K562 (cell line): ENCODE results near the gene PCBP3. TPM values are rescaled to one million over a fixed set of nuclear protein-coding genes. Genes with fewer than 3 reads are reported as not detected.

Experiments used
- ATAC-seq: fragments of 200-7000 bp; cut with Tn5 transposase; 3 replicates; pipeline ENCODE4 v1.9.1; 2020; ENCODE audit warnings: moderate library complexity
- BruUV-seq: library from RNA; stranded (reverse); fragments of 400-500 nt; replicated peaks from 2 replicates; lab custom pipeline; 2021; lab: Mats Ljungman, UMichigan
- CTCF ChIA-PET: fragments of 300-600 bp; formaldehyde crosslinking; extraction: SDS; loops from one replicate; lab custom pipeline; 2021; ENCODE audit warnings: low intra/inter-chr PET ratio; lab: Yijun Ruan, JAX
- POLR2A ChIA-PET: fragments of 300-600, 350-650 bp; sonication (Branson Sonifier 250); formaldehyde crosslinking; extraction: SDS; loops from one replicate; lab custom pipeline; 2021; ENCODE audit warnings: antibody characterized with exemption, inconsistent platforms; lab: Yijun Ruan, JAX
- DNase-seq, 4 experiments: peaks; one replicate each; pipeline versions ENCODE4 v3.0.0 to v3.0.0-alpha.2; 2011 to 2018; ENCODE audit warnings: low spot score in 3 of 4, mixed read lengths in 3 of 4; ENCODE audit errors: extremely low read depth in 1 of 4
- FAIRE-seq: peaks from 2 replicates; lab custom pipeline; 2011; peaks lifted over from hg19 to GRCh38; lab: Jason Lieb, UNC
- H2AFZ ChIP-seq: 2 replicates; pipeline ENCODE4 v1.6.0; 2011; ENCODE audit warnings: low read depth, low read length, control low read depth, inconsistent platforms
- H3K27ac ChIP-seq: fragments of 200-600 bp; 3 replicates; pipeline ENCODE4 v1.8.0; 2011; ENCODE audit warnings: low read depth, mild to moderate bottlenecking, control low read depth, inconsistent platforms, low read length, moderate library complexity, mixed read lengths; ENCODE audit errors: extremely low read depth
- H3K27me3 ChIP-seq, 2 experiments: fragments of 300-600 bp in 1 of 2; 2 replicates in 1 of 2; 3 replicates in 1 of 2; pipeline versions ENCODE4 v1.6.0 to v1.8.0; 2011; ENCODE audit warnings: inconsistent platforms in 2 of 2, low read length in 2 of 2, mild to moderate bottlenecking in 1 of 2, mixed read lengths in 1 of 2, moderate library complexity in 1 of 2; ENCODE audit not compliant: control insufficient read depth in 2 of 2, insufficient read depth in 2 of 2
- H3K36me3 ChIP-seq: fragments of 300-600 bp; 3 replicates; pipeline ENCODE4 v1.8.0; 2011; ENCODE audit warnings: mild to moderate bottlenecking, low read length, inconsistent platforms; ENCODE audit not compliant: control insufficient read depth, insufficient read depth
- H3K4me1 ChIP-seq, 2 experiments: fragments of 200-600 bp in 1 of 2; replicated peaks in 1 of 2; 2 replicates in 1 of 2; 3 replicates in 1 of 2; pipeline versions ENCODE4 v1.5.1 to v1.8.0; 2011; ENCODE audit warnings: inconsistent platforms in 2 of 2, low read length in 2 of 2, mild to moderate bottlenecking in 1 of 2, mixed read lengths in 1 of 2, moderate library complexity in 1 of 2; ENCODE audit not compliant: control insufficient read depth in 2 of 2, insufficient read depth in 2 of 2
- H3K4me2 ChIP-seq: 2 replicates; pipeline ENCODE4 v1.6.1; 2011; ENCODE audit warnings: low read length, control low read depth, inconsistent platforms, mixed read lengths; ENCODE audit not compliant: insufficient read depth
- H3K4me3 ChIP-seq: fragments of 200-600 bp; sonication (generic), shearing (Covaris generic); 2 replicates; pipeline ENCODE4 v1.5.1; 2016; ENCODE audit warnings: control low read depth, inconsistent platforms
- H3K79me2 ChIP-seq: fragments of 200-600 bp; 3 replicates; pipeline ENCODE4 v1.8.0; 2011; ENCODE audit warnings: low read length, inconsistent platforms; ENCODE audit not compliant: control insufficient read depth, insufficient read depth
- H3K9ac ChIP-seq, 2 experiments: 2 replicates each; pipeline versions ENCODE4 v1.6.0 to v1.6.1; 2011; ENCODE audit warnings: low read depth in 2 of 2, low read length in 2 of 2, control low read depth in 1 of 2, inconsistent platforms in 1 of 2, mild to moderate bottlenecking in 1 of 2, mixed read lengths in 1 of 2; ENCODE audit not compliant: insufficient read depth in 1 of 2
- H3K9me1 ChIP-seq: one replicate; pipeline ENCODE4 v1.6.0; 2011; ENCODE audit warnings: inconsistent platforms, mild to moderate bottlenecking, low read length, moderate library complexity; ENCODE audit not compliant: control insufficient read depth, insufficient read depth
- H3K9me3 ChIP-seq: replicated peaks from 2 replicates; pipeline ENCODE4 v1.5.1; 2011; ENCODE audit warnings: low read depth, low read length, inconsistent platforms; ENCODE audit not compliant: control insufficient read depth, insufficient read depth
- H4K20me1 ChIP-seq: replicated peaks from 2 replicates; pipeline ENCODE4 v1.6.1; 2011; ENCODE audit warnings: low read length, inconsistent platforms, mixed read lengths; ENCODE audit not compliant: control insufficient read depth, insufficient read depth
- BCOR ChIP-seq: fragments of 450-650 bp; IDR thresholded peaks from 2 replicates; pipeline ENCODE4 v1.6.1; 2016
- E2F3 ChIP-seq: fragments of 250-450 bp; sonication (Bioruptor Pico); IDR thresholded peaks from 2 replicates; pipeline ENCODE4 v1.4.0; 2020; ENCODE audit warnings: mild to moderate bottlenecking
- ETS1 ChIP-seq: conservative IDR thresholded peaks from 2 replicates; pipeline ENCODE4 v1.6.1; 2011; ENCODE audit warnings: low read depth, mild to moderate bottlenecking, low read length; ENCODE audit not compliant: control insufficient read depth
- HDAC8 ChIP-seq: fragments of 450-650 bp; IDR thresholded peaks from 2 replicates; pipeline ENCODE4 v1.6.1; 2016; ENCODE audit warnings: mild to moderate bottlenecking, missing genetic modification characterization, moderate library complexity, missing compliant biosample characterization
- ILF3 ChIP-seq: fragments of 450-650 bp; IDR thresholded peaks from 2 replicates; pipeline ENCODE4 v1.6.1; 2018; ENCODE audit warnings: antibody characterized with exemption, mild to moderate bottlenecking, moderate library complexity, borderline replicate concordance
- KDM1A ChIP-seq, 2 experiments: fragments of 450-650 bp; IDR thresholded peaks; 2 replicates each; pipeline ENCODE4 v1.6.1; 2016; ENCODE audit warnings: mild to moderate bottlenecking in 2 of 2
- PCBP2 ChIP-seq: fragments of 200-400 bp; formaldehyde crosslinking; IDR thresholded peaks from 2 replicates; pipeline ENCODE4 v1.6.1; 2018; ENCODE audit warnings: low read length, low read depth, mild to moderate bottlenecking, moderate library complexity; ENCODE audit not compliant: poor library complexity, severe bottlenecking
- SMARCA5 ChIP-seq: fragments of 450-650 bp; IDR thresholded peaks from 2 replicates; pipeline ENCODE4 v1.6.1; 2016
- TAL1 ChIP-seq: fragments of 450-650 bp; IDR thresholded peaks from 2 replicates; pipeline ENCODE4 v1.6.1; 2016; ENCODE audit warnings: mild to moderate bottlenecking
- ZBTB8A ChIP-seq: fragments of 450-650 bp; IDR thresholded peaks from 2 replicates; pipeline ENCODE4 v1.6.1; 2018; ENCODE audit warnings: mild to moderate bottlenecking, moderate library complexity; ENCODE audit not compliant: partially characterized antibody
- WGBS: fragments of 100-300 bp; shearing (Covaris generic); methylation state at CpG from one replicate; pipeline ENCODE4 v1.1.6; 2016; ENCODE audit warnings: low coverage, mixed read lengths; ENCODE audit not compliant: insufficient coverage; ENCODE audit errors: missing lambda C conversion rate; 5-methylcytosine and 5-hydroxymethylcytosine counted together
- in situ Hi-C: fragments of 300-500 bp; cut with MboI; formaldehyde crosslinking; loops from 4 replicates; pipeline ENCODE4 v1.15.0; 2018; ENCODE audit warnings: inconsistent platforms, mixed read lengths
- intact Hi-C: fragments of 100-400 bp; cut with micrococcal nuclease; formaldehyde crosslinking; loops from 2 replicates; pipeline ENCODE4 v1.14.2; 2022
- polyA plus RNA-seq, 8 experiments: library from polyadenylated mRNA; depleted of rRNA in 4 of 8; stranded (reverse) in 5 of 8; unstranded in 3 of 8; fragments of >200 nt; fragmentation: Nextera tagmentation in 2 of 8; fragmentation: Illumina TruSeq in 1 of 8; extraction: Ambion mirVana in 2 of 8; extraction: Trizol in 1 of 8; gene quantifications; 2 replicates each; pipeline versions ENCODE4 v1.2.1 to v1.2.3, GENCODE V29; 2011 to 2014; ENCODE audit warnings: inconsistent platforms in 1 of 8, missing spikeins in 1 of 8
- total RNA-seq, 7 experiments: library from RNA; depleted of rRNA in 6 of 7; stranded (reverse); fragments of >200 nt in 6 of 7; fragmentation: Illumina TruSeq in 2 of 7; extraction: Trizol in 2 of 7; gene quantifications; 2 replicates each; pipeline versions ENCODE4 v1.2.1 to v1.2.3, GENCODE V29; 2011 to 2021; ENCODE audit warnings: low replicate concordance in 1 of 7

Gene PCBP3
- total and polyA plus RNA-seq, 9 of the 15 experiments (the other 6 are each of a cell fraction or from before 2014, with no cell fraction given), result 0.18 TPM; not detected in 8

DNA sequence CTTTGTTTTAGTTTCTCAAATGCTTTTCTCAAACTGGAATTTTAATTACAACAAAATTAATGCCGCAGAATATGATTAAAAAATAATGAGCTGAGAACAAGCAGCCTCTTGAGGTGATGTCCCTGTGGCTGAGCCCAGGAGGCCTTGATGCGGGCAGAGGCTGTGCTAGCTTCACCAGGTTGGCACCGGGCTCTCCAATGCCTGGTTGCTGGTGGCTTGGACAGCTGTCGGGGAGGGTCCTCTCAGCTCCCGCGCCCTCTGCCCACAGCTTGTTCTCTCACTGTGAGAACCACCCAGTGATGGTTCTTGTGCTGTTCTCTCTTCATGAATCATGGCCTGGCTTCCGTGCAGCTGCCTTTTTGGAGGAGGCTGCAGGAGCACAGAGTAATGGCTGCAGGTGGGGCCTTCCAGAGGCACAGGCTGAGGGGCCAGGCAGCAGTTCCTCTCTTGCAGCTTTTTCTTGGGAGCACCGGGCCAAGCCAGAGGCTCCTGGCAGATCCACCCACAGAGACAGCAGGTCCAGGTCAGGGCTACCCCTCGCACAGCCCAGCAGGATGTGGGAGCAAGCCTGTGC, 156.3 kb downstream of the PCBP3 start (continued):
- TF ChIP-seq ETS1 (no peak), TAL1 (no peak), ILF3 (no peak), SMARCA5 (no peak)

GRCh38 chr21:45800339-45801080, 157.0 kb downstream of the PCBP3 start:
- Histone ChIP-seq H3K27me3 (peaks cover 0 to 22% of the 10 kb centered on the region in 2 experiments; a peak in 3 of 5 replicates), H3K4me3 (no peak overlapping the region), H3K79me2 (no peaks in the 10 kb centered on the region), H3K9me3 (no peaks in the 10 kb centered on the region), H2AFZ (no peak overlapping the region), H3K9me1 (peaks cover 3% of the 10 kb centered on the region), H3K9ac (no peak overlapping the region), H3K4me2 (no peak overlapping the region), H3K36me3 (no peaks in the 10 kb centered on the region), H3K4me1 (0 out of 5 replicates have a peak, but pooled peaks cover 0 to 3% of the 10 kb centered on the region in 2 experiments), H3K27ac (no peak overlapping the region), H4K20me1 (peaks cover 12% of the 10 kb centered on the region; the same call in 1 of the 2 replicates)
- whole genome bisulfite sequencing, result 0% methylated on average over 14 of the region's 14 CpGs
- no peak for DNase-seq
- TF ChIP-seq PCBP2, result no peak
- TF ChIP-seq HDAC8 (tag), result no peak
- TF ChIP-seq BCOR, result no peak
- TF ChIP-seq KDM1A (IDR thresholded peaks at IDR 0.05), result no peak
- no peak for TF ChIP-seq E2F3 (CRISPR knock-in tag)
- TF ChIP-seq ZBTB8A, result no peak
- intact Hi-C loops (no loop called here), in situ Hi-C loops (no loop called here)
- CTCF ChIA-PET, result no interaction called here
- FAIRE-seq, result no peak
- POLR2A ChIA-PET, result interaction anchor here (0.6 kb wide), 1 partner anchor 30 kb away, joined by 3 read pairs; no protein-coding TSS in a partner anchor
- ATAC-seq, result no peak
- no TSS peak for BruUV-seq
